ENCODE measurements around the gene EXOC4. TPM values are rescaled to one million over a fixed set of nuclear protein-coding genes. Genes with fewer than 3 reads are reported as not detected.

The EXOC4 gene
- total RNA-seq, 1 donor from 2014 or later: 94.0 TPM

DNA sequence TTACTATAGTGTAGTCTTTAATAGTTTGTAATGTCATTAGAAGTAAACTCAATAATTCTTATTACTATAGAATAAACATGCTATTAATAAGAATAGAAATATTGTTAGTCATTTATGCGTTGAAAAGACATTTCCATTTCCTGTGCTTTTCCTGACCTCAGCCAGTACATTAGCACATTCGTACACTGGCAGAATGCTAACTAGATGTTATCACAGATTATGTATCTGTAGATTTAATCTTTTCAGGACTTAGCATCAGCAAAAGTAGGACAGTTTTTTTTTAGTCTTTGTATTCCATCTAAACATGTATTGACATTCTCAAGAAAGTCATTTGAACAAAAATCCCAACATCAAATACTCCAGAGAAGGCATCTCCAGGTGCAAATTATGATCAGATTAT, 158.5 kb downstream of the EXOC4 start:
- Mint-ChIP-seq H3K4me3 (ENCODE audit: unreplicated experiment) (no peak overlapping the region), H3K27ac (ENCODE audit: unreplicated experiment) (no peak overlapping the region), H3K36me3 (ENCODE audit: low read depth, unreplicated experiment) (no peaks in the 10 kb centered on the region), H3K9me3 (ENCODE audit: unreplicated experiment) (no peaks in the 10 kb centered on the region), H3K4me1 (ENCODE audit: unreplicated experiment) (no peaks in the 10 kb centered on the region), H3K27me3 (ENCODE audit: unreplicated experiment) (peaks cover 3% of the 10 kb centered on the region)
- DNase-seq (ENCODE audit: low spot score): no peak
- TF ChIP-seq, protein P1, sequence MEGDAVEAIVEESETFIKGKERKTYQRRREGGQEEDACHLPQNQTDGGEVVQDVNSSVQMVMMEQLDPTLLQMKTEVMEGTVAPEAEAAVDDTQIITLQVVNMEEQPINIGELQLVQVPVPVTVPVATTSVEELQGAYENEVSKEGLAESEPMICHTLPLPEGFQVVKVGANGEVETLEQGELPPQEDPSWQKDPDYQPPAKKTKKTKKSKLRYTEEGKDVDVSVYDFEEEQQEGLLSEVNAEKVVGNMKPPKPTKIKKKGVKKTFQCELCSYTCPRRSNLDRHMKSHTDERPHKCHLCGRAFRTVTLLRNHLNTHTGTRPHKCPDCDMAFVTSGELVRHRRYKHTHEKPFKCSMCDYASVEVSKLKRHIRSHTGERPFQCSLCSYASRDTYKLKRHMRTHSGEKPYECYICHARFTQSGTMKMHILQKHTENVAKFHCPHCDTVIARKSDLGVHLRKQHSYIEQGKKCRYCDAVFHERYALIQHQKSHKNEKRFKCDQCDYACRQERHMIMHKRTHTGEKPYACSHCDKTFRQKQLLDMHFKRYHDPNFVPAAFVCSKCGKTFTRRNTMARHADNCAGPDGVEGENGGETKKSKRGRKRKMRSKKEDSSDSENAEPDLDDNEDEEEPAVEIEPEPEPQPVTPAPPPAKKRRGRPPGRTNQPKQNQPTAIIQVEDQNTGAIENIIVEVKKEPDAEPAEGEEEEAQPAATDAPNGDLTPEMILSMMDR (IDR thresholded peaks at IDR 0.05; ENCODE audit: unreplicated experiment): no peak

DNA sequence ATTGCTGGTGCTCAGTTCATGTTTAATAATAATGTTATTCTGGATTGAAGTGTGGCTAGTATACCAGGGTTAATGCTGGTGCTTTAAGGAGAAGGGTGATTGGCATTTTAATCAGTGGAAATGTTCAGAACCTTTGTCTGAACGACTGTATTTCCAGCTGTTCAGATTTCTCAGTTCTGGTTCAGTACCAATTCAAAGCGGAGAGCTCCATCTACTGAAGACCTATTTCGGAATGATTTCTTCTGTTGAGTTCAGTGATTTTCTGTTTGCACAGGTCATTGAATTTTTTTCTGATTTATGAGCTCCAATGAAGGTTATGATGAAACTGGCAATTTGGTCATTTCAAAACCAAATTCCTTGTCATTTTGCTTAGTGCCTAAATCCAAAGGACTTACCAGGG, 160.1 kb downstream of the EXOC4 start:
- TF ChIP-seq, protein P1 (IDR thresholded peaks at IDR 0.05; ENCODE audit: unreplicated experiment): no peak
- H3K9me3 Mint-ChIP-seq (ENCODE audit: unreplicated experiment): no peaks in the 10 kb centered on the region
- peaks cover 3% of the 10 kb centered on the region for H3K27me3 Mint-ChIP-seq (ENCODE audit: unreplicated experiment)
- no peak overlapping the region for H3K4me3 Mint-ChIP-seq (ENCODE audit: unreplicated experiment)
- no peaks in the 10 kb centered on the region for H3K36me3 Mint-ChIP-seq (ENCODE audit: low read depth, unreplicated experiment)
- no peaks in the 10 kb centered on the region for H3K4me1 Mint-ChIP-seq (ENCODE audit: unreplicated experiment)
- no peak for DNase-seq (ENCODE audit: low spot score)
- H3K27ac Mint-ChIP-seq (ENCODE audit: unreplicated experiment): no peak overlapping the region

DNA sequence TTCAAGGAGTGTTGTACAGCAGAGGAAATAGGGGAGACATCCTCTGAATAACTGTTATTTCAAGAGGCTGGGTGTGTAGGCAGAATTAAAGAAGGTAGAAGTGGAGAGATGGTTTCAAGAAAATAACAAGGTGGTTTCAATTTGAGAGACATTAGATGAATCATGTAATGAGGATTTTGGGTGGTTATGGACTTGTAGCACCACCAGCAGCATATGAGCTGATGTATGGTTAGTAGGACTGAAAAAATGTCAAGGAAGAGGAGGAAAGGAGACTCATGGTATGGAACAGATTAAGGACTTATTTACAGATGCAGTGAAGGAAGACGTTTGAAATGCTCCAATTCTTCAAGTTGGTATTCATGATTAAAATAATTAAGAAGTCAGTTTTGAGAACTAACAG, 166.2 kb downstream of the EXOC4 start:
- Mint-ChIP-seq H3K9me3 (ENCODE audit: unreplicated experiment) (no peaks in the 10 kb centered on the region), H3K4me1 (ENCODE audit: unreplicated experiment) (no peaks in the 10 kb centered on the region), H3K27me3 (ENCODE audit: unreplicated experiment) (no peaks in the 10 kb centered on the region), H3K4me3 (ENCODE audit: unreplicated experiment) (no peak overlapping the region), H3K27ac (ENCODE audit: unreplicated experiment) (no peak overlapping the region), H3K36me3 (ENCODE audit: low read depth, unreplicated experiment) (no peaks in the 10 kb centered on the region)
- TF ChIP-seq, protein P1 (IDR thresholded peaks at IDR 0.05; ENCODE audit: unreplicated experiment): no peak
- DNase-seq (ENCODE audit: low spot score): no peak

DNA sequence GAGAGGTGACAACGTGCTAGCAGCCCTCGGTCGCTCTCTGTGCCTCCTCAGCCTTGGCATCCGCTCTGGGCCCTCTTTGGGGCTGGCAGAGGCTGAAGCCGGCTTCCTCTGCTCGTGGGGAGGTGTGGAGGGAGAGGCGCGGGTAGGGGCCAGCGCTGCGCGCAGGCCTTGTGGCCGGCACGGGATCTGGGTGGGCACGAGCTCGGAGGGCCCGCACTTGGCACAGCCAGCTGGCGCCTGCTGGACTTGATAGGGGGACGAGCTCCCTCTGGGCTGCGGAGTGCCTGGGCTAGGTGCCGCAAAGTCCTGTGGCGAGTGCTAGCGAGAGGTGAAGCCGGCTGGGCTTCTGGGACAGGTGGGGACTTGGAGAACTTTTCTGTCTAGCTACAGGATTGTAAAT, 170.7 kb downstream of the EXOC4 start:
- DNase-seq (ENCODE audit: low spot score): no peak
- H3K4me3 Mint-ChIP-seq (ENCODE audit: unreplicated experiment): no peak overlapping the region
- no peaks in the 10 kb centered on the region for H3K9me3 Mint-ChIP-seq (ENCODE audit: unreplicated experiment)
- H3K4me1 Mint-ChIP-seq (ENCODE audit: unreplicated experiment): no peaks in the 10 kb centered on the region
- H3K36me3 Mint-ChIP-seq (ENCODE audit: low read depth, unreplicated experiment): no peaks in the 10 kb centered on the region
- TF ChIP-seq, protein P1 (IDR thresholded peaks at IDR 0.05; ENCODE audit: unreplicated experiment): no peak
- no peaks in the 10 kb centered on the region for H3K27me3 Mint-ChIP-seq (ENCODE audit: unreplicated experiment)
- no peak overlapping the region for H3K27ac Mint-ChIP-seq (ENCODE audit: unreplicated experiment)

DNA sequence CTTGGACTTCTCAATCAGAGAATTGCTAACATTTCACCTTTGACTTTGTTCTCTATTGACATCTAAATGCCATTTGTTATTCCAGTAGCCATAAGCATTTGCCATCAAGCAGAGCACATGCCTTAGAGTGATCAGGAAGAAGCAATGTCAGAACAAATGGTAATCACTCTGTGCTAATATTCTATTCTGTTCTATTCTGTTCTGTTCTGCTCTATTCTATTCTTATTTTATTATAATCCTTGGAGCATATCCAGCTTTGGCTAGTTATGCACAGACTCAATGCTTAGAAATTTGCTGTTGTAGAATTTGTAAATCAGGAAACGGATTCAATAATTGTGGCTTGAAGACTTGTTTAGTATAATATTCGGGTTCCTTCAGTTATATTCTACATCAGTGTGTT, 175.4 kb downstream of the EXOC4 start:
- H3K9me3 Mint-ChIP-seq (ENCODE audit: unreplicated experiment): no peaks in the 10 kb centered on the region
- TF ChIP-seq, protein P1 (IDR thresholded peaks at IDR 0.05; ENCODE audit: unreplicated experiment): no peak
- peaks cover 2% of the 10 kb centered on the region for H3K27me3 Mint-ChIP-seq (ENCODE audit: unreplicated experiment)
- H3K36me3 Mint-ChIP-seq (ENCODE audit: low read depth, unreplicated experiment): no peaks in the 10 kb centered on the region
- no peak for DNase-seq (ENCODE audit: low spot score)
- no peak overlapping the region for H3K27ac Mint-ChIP-seq (ENCODE audit: unreplicated experiment)
- no peak overlapping the region for H3K4me3 Mint-ChIP-seq (ENCODE audit: unreplicated experiment)
- H3K4me1 Mint-ChIP-seq (ENCODE audit: unreplicated experiment): no peaks in the 10 kb centered on the region
